HG02763 (cell line): ENCODE measurements around the gene SLC29A4.
"Not testable (repeated sequence)": the region's sequence is repeated elsewhere in the genome, so short reads cannot be mapped to it uniquely, and the experiment has no call there.

ENCODE experiments used
- ATAC-seq: cut with Tn5 transposase; IDR thresholded peaks from one replicate; pipeline ENCODE4 v1.9.1; 2021; ENCODE audit warnings: mild to moderate bottlenecking, moderate library complexity; ENCODE audit not compliant: unreplicated experiment

SLC29A4 gene

DNA sequence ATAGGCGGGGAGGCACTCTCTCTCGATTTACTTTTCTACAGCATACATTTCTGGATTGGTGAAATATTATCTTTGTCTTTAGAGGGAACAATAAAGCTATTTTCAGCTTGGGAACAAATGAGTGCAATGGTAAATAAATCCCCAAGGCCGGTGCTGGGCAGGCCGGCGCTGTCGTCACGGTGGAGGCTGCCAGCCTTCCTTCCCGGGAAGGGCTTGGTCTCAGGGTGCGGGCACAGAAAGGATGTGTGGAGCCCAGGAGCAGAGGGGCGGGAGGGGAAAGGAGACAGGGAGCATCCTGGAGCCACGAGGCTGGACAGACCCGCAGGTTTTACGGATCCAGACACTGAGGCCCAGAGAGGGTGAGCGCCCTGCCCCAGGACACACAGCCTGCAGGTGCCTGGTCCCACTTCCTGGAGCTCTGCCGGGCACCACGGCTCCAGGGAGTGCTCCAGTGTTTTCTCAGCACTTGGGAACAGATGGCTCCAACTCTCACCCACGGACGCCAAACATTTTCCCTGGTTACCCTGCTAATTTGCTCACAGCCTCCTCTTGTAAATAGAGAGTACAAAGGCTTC lies 8.8 kb upstream of the SLC29A4 start:
- ATAC-seq: not testable (repeated sequence)

DNA sequence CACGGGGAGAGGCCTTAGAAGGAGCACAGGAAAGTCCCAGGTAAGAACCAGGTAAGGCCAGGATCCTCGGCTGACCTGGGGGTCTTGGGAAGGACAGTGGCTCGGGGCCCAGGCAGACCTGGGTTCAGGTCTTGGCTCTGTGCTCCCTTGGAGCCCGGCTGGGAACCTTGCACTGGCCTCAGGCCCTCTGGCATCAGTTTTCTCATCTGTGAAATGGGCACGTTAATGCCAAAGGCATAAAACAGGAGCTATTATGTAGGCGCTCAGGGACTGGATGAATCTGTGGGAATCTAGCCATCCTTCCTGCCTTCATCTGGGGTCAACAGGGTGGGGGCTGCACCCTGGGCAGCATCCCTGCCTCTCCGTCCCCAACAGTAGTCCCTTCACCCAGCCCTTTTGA lies 8.3 kb upstream of the SLC29A4 start:
- no peak for ATAC-seq

DNA sequence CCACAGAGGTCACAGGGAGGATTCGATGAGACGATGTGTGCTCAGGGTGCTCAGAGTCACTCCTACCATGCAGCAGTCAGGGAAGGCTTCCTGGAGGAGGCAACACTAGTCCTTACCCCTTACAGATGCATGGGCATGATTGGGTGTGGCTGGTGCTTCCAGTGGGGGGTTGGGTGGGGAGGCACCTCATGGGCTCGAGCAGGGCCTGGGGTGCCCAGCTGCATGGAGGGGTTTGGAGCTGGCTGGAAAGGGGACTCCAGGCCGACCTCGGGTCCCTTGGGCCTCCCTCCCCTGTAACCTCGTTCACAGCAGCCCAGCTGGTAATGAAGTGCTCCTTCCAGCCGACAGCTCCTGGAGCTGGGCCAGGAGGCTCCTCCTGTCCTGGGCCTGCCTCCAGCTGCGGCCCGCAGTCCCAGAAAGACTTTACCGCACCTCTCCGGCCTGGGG lies 7.7 kb upstream of the SLC29A4 start:
- not testable (repeated sequence) for ATAC-seq

GRCh38 chr7:5275510-5275909 lies 7.2 kb upstream of the SLC29A4 start:
- not testable (repeated sequence) for ATAC-seq

- ATAC-seq: not testable (repeated sequence)
Measured at GRCh38 chr7:5276123-5276522, 6.6 kb upstream of the SLC29A4 start.

- no peak for ATAC-seq
Measured at GRCh38 chr7:5276611-5277010, 6.1 kb upstream of the SLC29A4 start.

GRCh38 chr7:5278766-5279165 lies 4.0 kb upstream of the SLC29A4 start:
- ATAC-seq: no peak

- ATAC-seq: no peak
Measured at GRCh38 chr7:5279734-5280133, 3.0 kb upstream of the SLC29A4 start.

DNA sequence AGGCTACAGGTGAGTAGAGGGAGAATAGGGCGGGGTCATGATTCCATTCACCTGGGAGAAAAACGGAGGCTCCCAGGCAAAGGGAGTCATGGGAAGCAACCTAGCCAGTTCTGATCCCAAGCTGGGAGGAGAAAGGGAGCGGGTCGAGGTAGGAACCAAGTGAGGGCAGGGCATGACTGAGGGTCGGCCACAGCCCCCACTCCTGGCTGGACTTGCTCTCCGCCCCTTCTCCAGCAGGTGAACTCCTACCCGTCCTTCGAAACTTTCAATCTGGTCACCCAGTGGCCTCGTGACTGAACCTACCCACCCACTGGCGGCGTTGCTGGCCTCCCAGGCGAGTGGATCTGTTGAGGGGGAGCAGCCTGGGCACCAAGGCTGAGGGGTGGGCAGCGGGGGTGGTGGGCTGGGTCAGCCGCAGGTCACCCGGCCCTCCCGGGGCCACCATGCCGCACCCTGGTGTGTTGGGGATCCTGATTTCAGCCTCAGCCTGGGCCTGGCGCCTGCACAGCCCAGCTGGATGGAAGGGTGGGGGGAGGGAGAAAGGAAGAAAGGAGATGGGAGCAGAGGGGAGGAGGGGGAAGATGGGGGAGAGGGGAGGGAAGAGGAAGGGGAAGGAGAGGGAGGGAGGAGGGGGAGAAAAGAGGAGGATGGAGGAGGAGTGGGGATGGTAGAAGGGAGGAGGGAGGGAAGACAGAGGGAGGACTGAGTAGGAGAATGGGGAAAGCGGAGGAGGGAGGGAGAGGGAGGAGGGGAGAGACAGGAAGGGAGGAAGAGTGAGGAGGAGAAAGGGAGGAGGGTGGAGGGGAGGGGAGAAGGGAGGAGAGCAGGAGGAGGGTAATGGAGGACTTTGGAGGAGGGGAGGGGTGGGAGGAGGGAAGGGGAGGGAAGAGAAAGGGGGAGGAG lies 894 bp upstream of the SLC29A4 start:
- ATAC-seq: not testable (repeated sequence)

GRCh38 chr7:5283421-5284303 lies 919 bp downstream of the SLC29A4 start:
- no peak for ATAC-seq

DNA sequence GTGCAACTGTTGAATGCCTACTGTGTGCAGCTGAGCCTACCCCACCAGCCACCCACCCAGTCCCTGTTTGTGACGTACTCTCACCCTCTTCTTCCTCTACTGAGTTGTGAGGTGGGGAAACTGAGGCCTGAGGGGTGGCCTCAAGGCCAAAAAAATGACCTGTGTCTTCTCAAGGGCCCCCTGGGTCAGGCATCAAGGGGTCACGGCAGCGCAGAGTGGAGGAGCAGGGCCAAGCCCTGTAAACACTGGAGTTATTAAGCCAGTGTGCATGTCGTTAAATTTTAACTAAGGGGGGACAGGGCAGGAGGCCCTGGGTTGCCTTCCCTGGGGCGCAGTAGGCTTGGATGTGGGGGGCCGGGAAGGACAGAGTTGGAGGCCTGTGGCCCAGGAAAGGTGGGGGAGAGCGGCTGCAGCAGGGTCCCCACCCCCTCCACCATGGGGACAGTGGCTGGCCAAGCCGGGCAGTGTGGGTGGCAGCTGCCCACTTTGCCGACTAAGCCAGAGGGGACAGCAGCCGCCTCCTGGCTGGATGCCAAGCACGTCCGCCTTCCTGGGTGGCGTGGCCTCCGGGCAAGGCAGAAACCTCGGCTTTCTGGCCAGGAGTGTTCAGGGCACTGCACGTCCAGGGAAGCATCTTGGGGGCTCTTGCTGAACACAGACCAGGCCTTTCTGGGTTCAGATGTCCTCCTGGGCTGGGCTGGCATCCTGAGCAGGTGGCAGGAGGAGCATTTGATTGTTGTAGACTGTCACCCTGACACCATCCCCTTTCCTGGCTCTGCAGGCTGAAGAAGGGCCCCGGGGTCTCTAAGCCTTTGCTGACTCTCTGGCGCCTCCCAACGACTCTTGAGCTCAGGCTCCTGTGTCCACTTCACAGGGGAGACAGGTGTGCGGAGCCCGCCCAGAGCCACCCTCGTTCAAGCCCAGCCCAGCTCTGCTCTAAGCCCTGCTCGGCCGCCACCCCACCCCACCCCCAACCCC lies 1.9 kb downstream of the SLC29A4 start:
- ATAC-seq: no peak

GRCh38 chr7:5286933-5287332 lies 4.2 kb downstream of the SLC29A4 start:
- ATAC-seq: no peak

DNA sequence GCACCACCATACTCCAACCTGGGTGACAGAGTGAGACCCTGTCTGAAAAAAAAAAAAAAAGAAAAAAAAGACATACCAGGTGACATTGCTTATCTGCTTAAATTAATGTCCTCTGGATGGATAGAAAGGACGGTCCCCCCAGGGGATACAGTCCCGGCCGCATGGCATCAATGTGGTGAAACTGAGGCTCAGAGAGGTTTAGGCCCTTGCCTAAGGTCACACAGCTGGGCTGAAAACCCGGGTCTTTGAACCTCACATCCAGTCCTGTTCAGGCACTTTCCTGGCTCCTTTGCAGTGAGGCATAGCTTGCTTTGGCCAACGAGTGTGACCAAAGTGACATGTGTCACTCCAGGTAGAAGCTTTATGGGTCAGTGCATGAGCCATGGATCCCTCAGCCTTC lies 4.6 kb downstream of the SLC29A4 start:
- ATAC-seq: not testable (repeated sequence)

DNA sequence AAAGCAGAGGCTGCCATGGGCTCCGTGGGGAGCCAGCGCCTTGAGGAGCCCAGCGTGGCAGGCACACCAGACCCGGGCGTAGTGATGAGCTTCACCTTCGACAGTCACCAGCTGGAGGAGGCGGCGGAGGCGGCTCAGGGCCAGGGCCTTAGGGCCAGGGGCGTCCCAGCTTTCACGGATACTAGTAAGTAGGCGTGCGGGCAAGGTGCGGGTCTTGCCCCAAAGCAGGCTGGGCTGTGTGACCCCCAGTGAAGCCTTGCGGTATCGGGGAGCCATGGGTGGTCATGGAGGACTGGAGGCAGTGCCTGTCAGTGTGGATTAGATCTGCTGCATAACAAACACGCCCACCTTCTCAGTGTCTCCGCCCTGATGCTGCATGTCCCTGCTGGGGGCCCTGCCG lies 5.1 kb downstream of the SLC29A4 start:
- no peak for ATAC-seq

DNA sequence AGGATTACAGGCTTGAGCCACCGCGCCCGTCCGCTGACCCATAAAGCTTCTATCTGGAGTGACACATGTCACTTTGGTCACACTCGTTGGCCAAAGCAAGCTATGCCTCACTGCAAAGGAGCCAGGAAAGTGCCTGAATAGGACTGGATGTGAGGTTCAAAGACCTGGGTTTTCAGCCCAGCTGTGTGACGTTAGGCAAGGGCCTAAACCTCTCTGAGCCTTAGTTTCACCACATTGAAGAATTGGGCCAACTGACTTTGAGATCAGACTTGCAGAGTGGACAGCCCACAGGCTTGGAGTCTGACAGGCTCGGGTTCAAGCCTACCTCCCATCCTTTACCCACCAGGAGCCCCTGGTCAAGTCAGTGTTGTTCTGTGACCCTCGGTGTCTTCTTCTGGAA lies 5.8 kb downstream of the SLC29A4 start:
- ATAC-seq: not testable (repeated sequence)

GRCh38 chr7:5289355-5289754 lies 6.6 kb downstream of the SLC29A4 start:
- ATAC-seq: no peak

DNA sequence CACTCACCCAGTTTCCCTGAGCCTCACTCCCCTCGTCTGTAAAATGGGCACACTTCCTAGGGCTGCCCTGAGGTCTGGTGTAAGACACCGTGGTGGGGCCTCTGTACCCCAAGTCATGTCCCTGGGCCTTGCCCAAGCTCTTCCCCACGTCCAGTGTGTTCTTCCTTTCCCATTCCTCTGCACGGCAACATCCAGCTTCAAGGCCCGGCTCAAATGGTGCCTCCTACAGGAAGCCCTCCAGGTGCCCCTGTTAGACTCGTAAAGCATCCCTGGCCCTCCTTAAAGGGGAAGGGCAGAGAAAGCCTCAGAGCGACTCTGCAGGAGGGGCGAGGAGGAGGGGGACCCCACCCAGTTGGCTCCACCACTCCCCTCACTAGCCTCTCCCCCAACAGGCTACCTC lies 8.6 kb downstream of the SLC29A4 start:
- ATAC-seq: no peak

- ATAC-seq: not testable (repeated sequence)
Measured at GRCh38 chr7:5291711-5292335, 9.1 kb downstream of the SLC29A4 start.

DNA sequence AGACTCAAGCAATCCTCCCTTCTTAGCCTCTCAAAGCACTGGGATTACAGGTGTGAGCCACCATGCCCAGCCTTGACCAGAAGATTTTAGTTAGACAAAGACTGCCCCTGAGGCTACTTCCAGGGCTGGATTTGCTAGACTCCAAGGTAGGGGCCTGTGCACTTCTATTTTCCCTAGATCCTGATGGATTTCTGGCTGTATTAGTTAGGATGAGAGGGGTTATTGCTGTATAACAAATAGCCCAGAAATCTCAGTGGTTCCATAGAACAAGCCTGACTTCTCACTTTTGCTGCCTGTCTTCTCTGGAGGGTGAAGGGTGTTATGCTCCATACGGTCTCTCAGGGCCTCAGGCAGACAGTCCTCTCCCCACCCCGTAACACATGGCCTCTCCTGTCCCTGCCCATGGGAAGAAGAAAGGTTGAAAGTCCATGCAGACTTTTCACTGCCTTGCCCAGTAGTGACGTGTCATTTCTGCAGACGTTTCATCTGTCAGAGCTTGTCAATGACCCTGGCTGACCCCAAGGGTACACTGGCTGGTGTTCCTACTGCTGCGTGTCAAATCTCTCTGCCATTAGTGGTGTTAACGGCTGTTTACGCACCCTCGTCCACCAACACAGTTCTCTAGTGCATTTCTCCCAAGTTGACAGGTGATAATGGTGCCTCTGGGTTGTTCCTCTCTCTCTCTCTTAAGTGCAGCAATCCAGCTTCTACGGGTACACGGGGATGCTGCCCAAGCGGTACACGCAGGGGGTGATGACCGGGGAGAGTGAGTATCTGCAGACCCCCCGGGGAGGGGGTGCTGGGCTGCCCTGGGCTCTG lies 11.6 kb downstream of the SLC29A4 start:
- no peak for ATAC-seq
